ENCODE results near the gene ZNF606.
A peak's percentile ranks its signal among the peaks of the same experiment; 100 is the strongest.

The ZNF606 gene

DNA sequence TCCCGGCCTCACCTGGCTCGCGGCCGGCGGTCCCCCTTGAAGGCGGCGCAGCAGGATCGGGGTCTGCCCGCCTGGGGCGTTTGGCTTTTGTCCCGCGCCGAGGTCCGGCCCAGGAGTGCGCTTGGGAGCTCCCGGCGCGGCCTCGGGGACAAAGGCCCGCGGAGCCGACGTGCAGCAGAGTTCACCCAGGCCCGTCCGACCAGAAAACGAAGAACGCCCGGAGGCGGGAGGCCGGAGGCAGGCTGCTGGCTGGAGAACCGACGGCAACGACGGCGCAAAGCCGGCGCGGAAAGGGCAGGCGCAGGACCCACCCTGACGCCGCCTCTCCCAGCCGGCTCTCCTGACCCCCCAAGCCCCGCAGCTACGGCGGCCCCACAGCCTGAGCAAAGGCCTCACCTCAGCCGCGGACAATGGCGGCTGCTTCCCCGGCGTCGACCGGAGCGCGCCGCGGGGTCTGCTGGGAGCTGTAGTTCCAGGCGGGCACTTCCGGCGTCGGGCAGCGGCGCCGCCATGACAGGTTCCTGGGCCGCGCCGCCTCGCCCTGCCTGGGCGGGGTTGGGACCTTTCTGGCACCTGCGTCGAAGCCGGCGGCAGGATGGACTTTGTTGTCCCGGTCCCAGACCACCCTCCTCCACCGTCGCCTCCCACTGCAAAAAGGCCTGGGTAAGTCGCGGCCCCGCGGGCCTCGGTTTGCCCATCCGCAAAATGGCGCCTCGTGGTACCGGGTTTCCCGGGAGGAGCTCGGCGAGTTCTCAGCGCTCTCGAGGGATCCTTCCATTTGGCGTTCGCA, at the start of gene ZNF606:
TSS of gene ZNF606 (minus strand) at position 437 of the 790 bp plus-strand sequence. CDS start 1,501 bp downstream, outside the sequence.
- DNase-seq (ENCODE audit: low read depth in 2 of 2, low spot score in 1 of 2), result peak; percentile 59 to 73

DNA sequence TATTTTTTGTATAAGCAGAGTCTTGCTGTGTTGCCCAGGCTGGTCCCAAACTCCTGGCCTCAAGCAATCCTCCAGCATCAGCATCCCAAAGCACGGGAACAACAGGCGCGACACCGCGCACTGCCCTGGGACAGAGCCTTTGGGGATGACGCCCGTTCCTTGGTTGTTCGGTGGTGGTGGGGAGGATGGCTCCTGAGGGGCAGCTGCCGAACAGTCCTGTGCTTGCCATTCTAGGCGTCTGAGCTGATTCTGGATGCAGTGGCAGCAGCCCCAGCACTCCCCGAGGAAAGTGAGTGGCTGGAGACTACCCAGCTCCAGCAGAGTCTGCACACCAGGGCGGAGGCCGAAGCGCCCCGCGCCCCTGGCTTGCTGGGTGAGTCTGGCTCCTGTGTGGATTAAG, 49.6 kb upstream of the ZNF606 start:
- DNase-seq (ENCODE audit: low read depth in 2 of 2, low spot score in 1 of 2), result no peak

GRCh38 chr19:58047672-58048071, 45.1 kb upstream of the ZNF606 start:
- DNase-seq (ENCODE audit: low read depth in 2 of 2, low spot score in 1 of 2), result no peak

- DNase-seq (ENCODE audit: low read depth in 2 of 2, low spot score in 1 of 2), result no peak
These were observed 44.2 kb upstream of the ZNF606 start for GRCh38 chr19:58046856-58047255.

DNA sequence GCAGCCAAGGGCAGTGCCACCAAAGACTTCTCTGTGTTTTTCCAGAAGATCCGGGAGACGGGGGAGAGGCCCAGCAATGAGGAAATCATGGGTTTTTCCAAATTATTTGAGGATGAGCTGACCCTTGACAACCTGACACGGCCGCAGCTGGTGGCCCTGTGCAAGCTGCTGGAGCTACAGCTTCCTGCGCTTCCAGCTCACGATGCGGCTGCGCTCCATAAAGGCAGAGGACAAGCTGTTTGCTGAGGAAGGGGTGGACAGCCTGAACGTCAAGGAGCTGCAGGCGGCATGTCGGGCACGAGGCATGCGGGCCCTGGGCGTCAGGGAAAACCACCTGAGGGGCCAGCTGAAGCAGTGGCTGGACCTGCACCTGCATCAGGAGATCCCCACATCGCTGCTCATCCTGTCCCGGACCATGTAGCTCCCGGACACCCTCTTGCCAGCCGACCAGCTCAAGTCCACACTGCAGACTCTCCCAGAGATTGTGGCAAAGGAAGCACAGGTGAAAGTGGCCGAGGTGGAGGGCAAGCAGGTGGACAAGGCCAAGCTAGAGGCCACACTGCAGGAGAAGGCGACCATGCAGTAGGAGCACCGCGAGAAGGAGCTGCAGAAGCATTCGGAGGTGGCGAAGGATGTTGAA, 42.9 kb upstream of the ZNF606 start:
- DNase-seq (ENCODE audit: low read depth in 2 of 2, low spot score in 1 of 2), result no peak

DNA sequence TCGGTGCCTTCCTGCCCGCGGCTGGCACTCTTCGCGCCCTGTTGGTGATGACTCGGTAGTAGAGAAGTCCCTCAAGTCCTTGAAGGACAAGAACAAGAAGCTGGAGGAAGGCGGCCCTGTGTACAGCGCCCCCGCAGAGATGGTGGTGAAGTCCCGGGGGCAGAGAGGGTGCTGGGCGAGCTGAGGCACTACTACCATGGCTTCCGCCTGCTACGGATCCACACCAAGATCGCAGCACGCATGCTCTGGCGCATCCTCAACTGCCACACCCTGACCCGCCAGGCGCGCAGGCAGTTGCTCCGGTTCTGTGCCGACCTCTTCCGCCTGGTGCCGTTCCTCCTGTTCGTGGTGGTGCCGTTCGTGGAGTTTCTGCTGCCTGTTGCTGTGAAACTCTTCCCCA, 42.3 kb upstream of the ZNF606 start:
- DNase-seq (ENCODE audit: low read depth in 2 of 2, low spot score in 1 of 2), result no peak

DNA sequence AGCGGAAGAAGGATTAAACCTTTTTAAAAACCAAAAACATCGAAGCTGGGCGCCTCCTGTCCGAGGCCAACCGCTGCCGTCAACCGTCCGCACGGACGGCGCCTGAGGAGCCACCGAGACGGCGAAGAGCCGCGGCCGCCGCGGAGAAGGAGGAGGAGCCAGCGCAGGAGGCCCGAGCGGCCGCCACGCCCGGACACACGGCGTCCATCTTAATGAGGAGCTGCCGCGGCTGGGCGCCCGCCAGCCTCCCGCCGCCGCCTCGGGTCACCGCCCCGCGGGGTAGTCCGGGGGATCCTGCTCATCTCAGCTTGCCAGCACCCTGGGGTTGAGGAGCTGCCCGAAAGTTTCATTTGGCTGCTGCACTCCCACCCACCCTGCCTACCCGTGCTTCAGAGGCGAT, 41.8 kb upstream of the ZNF606 start:
- DNase-seq (ENCODE audit: low read depth in 2 of 2, low spot score in 1 of 2), result no peak

DNA sequence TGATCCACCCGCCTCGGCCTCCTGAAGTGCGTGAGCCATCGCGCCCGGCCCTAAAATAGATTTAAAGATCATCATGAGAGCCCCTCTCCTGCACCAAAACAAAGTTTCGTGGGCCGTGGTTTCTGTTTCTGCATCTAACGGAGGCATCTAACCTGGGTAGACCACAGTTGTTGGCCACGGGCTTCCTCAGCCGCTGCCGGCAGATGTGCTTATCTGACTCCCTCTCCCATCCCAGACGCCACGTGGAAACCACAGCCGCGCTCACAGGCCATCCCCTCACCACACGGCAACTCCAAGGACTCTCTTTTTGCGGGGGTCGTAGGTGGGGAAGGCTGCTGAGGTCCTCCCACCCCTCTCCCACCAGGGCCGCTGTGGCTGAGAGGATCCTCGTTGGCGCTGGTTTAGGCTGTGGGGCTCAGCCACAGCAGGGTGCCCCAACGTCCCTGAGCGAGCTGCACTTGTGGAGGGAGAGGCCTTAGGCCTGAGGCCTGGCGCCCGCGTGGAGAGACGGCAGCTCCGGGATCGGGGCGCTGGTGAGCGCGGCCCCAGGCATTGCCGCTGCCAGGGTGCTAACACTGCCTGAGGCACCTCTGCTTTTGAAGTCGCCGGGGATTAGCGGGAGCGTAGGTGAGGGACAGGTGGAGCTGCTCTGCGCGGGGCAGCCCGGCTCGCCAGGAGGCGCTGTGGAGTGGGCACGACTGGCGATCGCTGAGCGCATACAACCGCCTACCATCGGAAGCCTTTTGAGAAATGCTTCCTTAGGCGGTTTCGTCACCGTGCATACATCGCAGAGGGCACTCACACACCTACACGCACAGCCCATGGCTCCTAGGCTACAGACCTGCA, 40.1 kb upstream of the ZNF606 start:
- no peak for DNase-seq (ENCODE audit: low read depth in 2 of 2, low spot score in 1 of 2)

DNA sequence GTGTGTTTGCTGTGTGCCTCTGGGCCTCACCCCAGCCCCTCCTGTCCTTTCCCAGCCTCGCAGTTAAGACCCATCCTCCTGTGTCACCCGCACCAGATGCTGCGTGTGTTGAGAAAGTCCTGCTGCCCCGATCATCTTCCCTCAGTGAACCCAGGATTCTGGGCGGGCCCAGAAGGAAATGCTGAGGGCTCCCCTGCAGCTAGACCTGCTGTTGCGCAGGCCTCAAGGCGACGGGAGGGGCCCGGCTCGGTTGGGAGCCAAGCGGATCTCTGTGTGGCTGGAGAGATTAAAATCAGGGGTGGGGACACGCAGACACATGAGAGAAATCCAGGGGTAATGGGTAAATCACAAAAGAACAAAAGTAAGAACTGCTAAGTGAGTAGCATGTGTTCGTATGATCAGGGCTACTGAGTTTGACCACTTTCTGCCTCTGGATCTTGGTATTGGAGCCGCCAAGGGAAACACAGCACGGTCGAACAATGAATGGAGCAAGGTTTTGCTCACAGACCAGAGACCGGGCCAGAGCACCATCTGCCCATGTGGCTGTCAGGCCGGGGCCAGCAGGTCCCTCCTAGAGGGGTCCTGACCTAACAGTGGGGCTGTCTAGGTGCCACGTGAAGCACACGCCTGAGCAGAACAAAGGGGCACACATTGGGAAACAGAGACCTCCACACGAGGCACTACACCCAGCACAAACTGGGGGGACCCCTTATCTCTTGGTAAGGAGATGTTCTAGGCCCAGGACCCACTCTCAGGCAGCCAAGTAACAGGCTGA, 38.3 kb upstream of the ZNF606 start:
- no peak for DNase-seq (ENCODE audit: low read depth in 2 of 2, low spot score in 1 of 2)

- no peak for DNase-seq (ENCODE audit: low read depth in 2 of 2, low spot score in 1 of 2)
These were observed 36.1 kb upstream of the ZNF606 start for GRCh38 chr19:58038688-58039204.

GRCh38 chr19:58037927-58038687, 35.5 kb upstream of the ZNF606 start:
- no peak for DNase-seq (ENCODE audit: low read depth in 2 of 2, low spot score in 1 of 2)

GRCh38 chr19:58035863-58036262, 33.2 kb upstream of the ZNF606 start:
- no peak for DNase-seq (ENCODE audit: low read depth in 2 of 2, low spot score in 1 of 2)

GRCh38 chr19:58034477-58034793, 31.8 kb upstream of the ZNF606 start:
- no peak for DNase-seq (ENCODE audit: low read depth in 2 of 2, low spot score in 1 of 2)

DNA sequence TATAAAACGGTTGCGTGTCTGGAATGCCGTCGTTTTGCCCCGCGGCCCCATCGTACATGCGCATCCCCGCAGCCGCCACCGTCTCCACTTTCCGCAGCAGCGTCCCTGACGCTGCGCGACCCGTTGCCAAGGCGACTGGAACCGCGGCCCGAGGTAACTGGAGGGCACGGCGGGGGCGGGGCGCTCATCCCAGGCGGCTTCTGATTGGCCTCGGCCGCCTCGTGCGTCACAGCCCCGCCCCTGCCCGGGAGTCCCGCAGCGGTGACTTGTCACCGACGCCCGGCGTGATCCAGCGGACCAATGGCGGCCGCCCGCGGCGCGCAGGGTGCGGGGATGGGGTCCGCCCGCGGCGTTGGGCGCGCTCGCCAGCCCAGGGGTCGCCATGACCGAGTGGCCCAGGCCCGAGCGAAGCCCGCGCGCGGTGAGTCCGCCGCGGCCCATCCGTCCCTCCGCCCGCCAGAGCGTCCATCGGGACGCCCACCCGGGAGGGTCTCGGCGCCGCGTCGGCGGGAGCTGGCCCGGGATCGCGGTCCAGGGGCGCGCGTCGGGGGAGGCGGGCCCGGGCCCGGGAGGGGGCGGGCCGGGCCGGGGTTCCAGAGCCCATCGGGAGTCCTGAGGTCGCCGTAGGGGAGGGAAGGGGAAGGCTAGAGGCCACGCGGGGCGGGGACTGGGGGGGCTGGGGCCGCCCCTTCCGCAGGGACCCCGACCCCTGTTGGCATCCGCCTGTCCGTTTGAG, 31.3 kb upstream of the ZNF606 start, which contains the start of gene ZSCAN1:
TSS of gene ZSCAN1 (plus strand) at position 285 of the 736 bp plus-strand sequence. CDS start 3,812 bp downstream, outside the sequence.
- peak in 1 of 2 donors; percentile 8 for DNase-seq (ENCODE audit: low read depth in 2 of 2, low spot score in 1 of 2)

DNA sequence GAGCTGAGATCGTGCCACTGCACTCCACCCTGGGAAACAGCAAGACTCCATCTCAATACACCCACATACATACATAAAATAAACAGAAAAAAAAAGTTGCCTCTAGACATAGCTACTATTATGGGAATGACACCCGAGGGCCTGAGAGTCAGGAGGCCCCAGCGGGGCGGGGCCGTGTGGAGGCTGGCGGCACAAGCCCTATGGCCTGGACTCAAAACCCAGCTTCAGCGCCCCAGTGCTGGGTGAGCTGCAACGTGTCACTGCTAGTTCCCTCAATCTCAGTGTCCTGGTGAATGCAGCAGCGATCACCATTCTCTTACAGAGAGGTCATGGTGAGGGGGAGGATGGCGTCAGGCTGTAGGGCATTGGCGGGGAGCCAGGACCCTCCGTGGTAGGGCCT, 22.0 kb upstream of the ZNF606 start:
- no peak for DNase-seq (ENCODE audit: low read depth in 2 of 2, low spot score in 1 of 2)

GRCh38 chr19:58022283-58022660, 19.7 kb upstream of the ZNF606 start:
- no peak for DNase-seq (ENCODE audit: low read depth in 2 of 2, low spot score in 1 of 2)

GRCh38 chr19:58021541-58022282, 19.1 kb upstream of the ZNF606 start:
- DNase-seq (ENCODE audit: low read depth in 2 of 2, low spot score in 1 of 2), result no peak

DNA sequence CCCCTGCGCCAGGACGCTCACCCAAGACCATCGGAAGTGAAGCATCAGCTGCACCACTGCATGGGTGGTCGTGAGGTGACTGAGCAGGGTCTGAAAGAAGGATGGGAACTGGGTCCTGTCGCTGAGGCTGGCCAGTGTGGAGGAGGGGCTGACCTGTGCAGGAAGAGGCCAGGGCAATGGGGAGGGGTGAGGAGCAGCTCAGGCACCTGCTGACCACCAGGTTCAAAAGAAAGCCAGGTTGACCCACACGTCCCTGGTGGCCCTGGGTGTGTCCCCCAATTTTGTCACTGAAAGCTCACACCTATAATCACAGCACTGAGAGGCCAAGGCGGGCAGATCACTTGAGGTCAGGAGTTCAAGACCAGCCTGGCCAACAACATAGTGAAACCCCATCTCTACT, 17.5 kb upstream of the ZNF606 start:
- DNase-seq (ENCODE audit: low read depth in 2 of 2, low spot score in 1 of 2), result no peak

- DNase-seq (ENCODE audit: low read depth in 2 of 2, low spot score in 1 of 2), result no peak
These were observed 11.5 kb upstream of the ZNF606 start for GRCh38 chr19:58014141-58014540.

All from stimulated activated CD8-positive, alpha-beta memory T cell treated with anti-CD3 and anti-CD28 coated beads, Interleukin-4, amount 100 ng/mL, for 1 hour (primary cell).